Cardiac septum (tissue), 1 donor: ENCODE results near the gene VWF. TPM values are rescaled to one million over a fixed set of nuclear protein-coding genes. Genes with fewer than 3 reads are reported as not detected.

Experiments
- DNase-seq: peaks from one replicate; pipeline ENCODE4 v3.0.0-alpha.2; 2020; ENCODE audit warnings: low spot score
- intact Hi-C: fragments of 100-400 bp; cut with DNase I; formaldehyde crosslinking; loops from one replicate; pipeline ENCODE4 v1.14.0; 2022
- total RNA-seq: library from RNA; stranded (reverse); fragmentation: NEBNext Ultra II Directional; extraction: Animal tissue kit (Norgen Biotek cat#: 25700); gene quantifications from one replicate; pipeline ENCODE4 v1.2.1, GENCODE V29; 2021
- donor health status: DM: no; HTN: no; CAD: no.

VWF gene
- total RNA-seq, 1 donor from 2014 or later = 350 TPM

DNA sequence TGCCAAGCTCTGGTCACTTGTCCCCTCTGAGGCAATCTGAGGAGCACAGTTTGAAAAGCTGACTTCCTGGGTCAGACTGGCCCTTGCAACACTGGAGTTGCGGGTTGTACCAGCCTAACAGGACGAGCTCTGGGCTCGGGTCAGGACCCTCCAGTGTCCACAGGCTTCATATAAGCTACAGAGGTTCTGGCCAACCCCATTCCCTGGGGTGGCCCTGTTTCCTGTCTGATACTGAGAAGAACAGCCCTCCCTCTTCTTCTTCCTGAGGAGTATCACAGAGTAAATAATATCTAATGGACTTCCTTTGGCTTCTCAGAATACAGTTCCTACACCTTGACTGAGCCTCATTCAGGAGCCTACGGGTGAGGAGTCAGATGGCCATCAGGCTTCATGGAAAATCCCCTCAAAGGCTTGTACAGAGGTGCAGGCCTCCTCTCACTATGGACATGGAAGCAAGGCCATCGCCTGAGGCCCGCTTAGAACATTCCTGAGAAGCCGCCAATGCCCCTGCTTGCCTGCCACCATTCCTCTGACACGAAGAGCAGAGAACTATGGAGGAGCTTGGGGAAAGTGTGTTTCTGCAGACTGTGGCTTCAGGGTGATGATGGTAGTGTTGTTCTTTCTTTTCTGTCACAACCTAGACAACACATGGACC, 150.9 kb downstream of the VWF start:
- intact Hi-C loops = no loop called here
- no peak for DNase-seq

DNA sequence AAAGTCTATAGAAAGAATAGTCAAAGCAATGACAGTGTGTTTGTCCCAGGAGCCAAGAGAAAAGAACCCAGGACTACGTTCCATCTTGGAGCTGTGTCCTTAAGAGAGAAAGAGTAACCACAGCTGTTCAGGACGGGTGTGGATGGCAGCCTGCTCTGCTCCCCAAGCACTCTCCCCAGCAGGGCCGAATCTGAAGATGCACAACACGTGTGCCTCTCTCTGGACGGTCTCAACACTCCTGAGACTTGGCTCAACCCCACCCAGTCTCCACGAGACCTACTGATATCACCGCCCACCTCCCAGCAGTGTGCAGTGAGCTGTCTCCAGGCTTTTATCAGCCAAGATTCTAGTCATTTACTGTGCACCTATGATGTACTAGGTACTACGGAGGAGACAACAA, 152.1 kb downstream of the VWF start:
- intact Hi-C loops = no loop called here
- no peak for DNase-seq

DNA sequence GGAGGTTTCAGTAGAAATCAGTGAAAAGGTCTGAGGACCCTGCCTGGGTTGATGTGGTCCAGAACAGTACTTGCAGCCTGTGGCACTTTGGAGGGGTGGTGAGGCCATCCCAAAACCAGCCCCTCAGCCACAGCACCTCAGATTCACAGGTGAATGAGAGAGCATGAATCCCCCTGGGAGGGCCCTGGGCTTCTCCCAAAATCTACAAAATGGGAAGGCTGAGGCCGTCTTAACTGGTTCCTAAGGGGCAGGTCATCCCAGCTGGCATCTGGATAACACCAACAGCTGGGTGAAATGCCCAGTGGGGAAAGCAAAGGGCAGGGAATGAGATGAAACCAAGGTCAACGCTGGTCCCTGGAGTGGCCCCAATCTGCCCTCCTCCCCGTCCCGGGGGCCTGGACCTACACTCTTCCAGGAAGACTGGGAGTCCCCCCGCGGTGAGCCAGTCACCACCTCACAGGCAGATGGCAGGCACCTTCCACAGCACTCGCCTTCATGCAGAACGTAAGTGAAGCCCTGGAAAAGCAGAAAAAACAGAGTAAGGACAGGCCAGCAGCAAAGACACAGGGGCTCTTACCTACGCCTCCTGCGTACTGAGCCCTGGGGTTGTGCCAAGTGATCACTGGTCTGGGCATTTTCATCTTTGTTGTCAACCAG, 153.1 kb downstream of the VWF start:
- no peak for DNase-seq
- intact Hi-C loops = no loop called here

DNA sequence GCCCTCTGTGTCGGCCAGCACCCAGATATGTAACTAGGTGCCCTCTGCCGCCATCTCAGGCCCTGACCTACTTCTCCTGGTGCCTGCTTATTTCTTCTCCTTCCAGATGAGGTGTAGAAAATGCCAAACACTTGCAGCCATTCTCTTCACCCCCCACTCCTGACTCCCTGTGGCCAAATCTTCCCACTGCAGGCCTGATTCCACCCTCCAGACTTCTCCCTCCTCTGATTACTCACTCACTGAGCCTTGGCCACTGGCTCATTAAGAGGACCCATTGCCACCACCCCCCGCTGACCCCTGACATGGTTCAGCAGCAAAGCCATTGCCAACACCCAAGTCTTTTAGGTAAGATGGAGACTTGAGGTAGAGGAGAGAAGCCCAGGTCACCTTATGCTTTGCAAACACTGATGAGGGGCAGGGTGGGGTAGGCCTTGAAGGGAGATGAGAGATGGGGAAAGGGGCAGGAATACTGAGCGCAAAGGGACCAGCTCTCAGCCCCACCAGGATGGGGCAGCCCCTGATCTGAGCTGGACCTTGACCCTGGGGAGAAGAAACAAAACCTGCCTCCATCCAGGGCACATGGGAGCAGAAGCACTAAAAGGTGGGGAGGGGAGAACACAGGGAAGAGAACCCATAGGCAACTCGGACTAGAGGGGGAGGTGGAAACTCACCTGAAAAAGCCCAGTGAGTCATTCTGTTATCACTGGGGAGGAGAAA, 154.3 kb downstream of the VWF start:
- DNase-seq = no peak
- intact Hi-C loops = no loop called here

DNA sequence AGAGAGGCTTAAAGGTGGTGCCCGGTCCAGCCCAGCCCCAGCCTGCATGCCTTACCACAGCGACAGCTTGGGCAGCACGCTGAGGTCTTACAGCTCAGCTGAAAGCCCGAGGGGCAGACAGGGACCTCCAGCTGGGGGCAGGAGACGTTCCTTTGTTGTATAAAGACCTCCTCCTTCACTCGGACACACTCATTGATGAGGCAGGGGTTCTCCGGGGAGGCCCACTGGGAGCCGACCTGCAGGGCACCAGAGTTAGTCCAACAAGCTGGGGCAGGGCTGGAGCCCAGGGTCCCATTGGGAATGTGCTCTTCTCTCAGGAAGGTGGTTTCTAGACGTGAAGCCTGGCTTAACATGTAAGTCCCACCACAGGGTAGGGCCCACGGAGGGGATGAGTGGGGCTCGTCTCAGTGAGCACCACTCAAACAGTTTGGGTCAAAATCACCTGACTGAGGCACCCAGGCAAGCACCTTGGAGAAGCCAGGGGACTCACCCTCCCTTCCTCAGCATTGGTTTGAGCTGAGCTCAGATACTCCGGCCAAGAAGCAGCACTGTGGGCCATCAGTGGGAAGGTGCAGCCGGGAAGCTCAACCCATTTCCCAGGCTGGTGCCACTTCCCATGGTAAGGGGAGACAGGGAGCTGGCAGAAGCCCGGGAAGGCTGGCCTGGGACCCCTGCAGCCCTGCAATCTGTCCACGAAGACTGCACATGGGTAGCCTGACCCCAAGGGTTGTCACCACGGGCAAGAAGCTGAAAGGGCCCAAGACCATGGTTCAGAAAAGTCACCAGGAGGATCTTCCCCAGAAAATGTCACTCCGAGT, 155.1 kb downstream of the VWF start:
- intact Hi-C loops = no loop called here
- no peak for DNase-seq

DNA sequence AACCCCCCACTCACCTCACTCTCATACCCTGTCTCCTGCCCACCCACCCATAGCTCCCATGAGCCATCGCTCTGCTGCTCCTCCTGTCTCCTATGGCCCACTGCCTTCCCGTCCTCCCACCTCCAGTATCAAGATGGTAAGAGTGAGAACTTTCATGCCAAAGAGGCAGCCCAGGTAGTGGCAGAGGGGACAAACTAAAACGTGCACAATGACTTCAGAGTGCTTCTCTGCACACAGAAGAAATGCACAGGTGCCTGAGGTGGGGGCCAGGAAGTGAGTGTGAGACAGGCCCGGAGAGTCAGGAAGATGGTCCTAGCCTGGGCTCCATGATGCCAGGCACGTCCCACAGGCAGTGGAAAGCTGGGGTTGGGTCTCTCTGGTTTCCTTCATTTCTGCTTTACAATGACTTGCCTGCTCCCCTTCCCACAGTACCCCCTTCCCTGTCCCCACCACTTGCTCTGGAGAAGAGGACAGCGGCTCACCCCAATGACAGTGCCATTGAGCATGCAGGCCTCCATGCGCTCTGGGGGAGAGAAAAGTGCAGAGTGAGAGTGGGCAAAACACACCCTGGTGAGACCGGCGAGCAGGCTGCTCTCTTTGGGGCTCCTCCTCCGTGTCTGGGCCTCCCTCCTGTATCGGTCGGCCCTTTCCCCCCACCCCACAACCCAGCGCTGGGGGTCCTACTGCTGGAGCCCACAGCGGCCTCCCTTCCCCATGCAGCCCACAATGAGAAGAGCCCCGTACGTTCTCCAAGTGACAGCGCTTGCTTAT, 156.6 kb downstream of the VWF start:
- intact Hi-C loops = no loop called here
- no peak for DNase-seq

DNA sequence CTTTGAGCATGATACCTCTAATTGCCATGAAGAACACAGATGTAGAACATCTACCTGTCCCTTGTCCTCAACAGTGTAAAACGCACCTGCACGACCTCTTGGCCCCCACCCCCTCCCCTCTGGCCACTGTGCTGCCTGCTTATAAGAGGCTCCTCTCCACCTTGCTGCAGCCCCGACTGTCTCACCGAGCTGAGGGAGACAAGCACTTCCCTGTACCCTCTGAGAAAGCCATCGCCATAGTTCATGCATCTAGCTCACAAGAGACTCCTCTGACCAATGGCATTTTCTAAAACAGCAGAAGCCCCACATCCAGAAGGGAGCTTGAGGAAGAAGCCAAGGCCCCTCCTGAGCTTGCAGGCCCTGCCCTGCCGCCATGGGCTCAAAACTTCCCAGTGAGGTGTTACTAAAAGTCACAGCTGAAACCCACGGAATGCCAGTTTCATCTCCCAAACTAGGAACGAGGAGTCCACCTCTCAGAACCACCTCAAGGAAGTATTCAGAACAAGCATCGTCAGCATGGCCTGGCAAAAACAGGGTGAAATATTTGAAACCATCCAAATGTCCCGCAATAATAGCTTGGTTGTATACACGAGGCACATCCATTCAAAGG, 157.9 kb downstream of the VWF start:
- DNase-seq = no peak
- intact Hi-C loops = no loop called here

DNA sequence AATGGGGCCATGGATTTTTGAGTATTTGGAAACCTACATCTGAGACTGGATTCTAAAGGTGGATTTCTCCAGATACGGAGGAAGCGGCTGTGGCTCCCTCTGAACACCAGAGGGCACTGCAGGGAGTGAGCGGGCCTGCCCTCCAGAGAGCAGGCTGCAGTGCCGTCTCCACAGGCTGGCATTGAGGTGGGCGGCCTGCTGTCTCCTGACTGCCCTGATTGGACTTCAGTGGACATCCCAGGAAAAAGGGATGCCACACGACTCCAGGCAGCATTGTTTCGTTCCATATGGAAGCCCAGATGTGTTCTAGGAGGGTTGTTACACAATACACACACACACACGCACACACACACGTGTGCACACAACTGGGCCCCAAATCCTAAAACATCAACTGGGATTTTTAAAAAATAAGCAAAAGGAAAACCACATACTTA, 158.5 kb downstream of the VWF start:
- intact Hi-C loops = no loop called here
- no peak for DNase-seq

DNA sequence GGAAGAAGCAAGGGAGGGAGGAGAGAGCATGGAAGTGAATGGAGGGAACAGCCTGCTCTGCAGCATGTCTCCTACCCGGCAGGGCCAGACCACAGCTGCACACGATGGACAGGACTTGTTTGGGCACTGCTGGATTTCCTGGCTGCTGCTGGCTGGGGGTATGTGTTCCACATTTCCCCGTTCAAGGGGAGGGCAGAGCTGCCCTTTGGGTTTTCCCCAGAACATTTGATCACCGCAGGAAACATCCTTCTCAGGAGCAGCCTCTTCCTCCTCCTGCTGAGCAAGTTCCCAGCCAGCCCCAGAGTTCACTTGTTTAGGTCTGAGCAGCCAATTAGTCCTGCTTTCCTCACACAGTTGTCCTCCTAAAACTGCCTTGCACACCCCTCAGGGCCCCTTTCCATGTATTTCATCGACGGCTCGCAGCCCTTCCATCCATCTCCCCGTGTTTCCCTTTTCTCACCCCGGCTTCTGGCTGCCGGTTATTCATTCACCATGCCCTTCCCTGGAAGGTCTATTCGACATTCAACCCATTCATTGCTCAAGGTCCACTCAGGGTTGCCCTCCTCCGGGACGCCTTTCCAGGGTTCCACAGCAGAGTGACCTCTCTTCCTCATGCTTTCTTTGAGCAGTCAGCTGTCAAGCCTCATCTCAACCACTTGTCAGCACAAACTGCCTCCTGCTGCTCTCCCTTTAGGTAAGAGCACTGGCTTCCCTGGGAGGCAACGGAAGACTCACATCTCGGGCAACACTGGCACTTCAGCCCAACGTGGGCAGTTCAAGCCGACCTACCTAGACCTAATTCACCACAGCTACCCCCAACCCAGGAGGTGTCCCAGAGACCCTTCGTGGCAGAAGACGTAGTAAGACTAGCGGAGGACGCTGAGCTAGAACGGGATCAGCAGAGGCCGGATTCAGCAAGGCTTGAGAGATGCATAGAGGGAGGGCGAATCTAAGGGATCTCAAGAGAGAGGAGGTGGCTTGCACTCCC, 159.3 kb downstream of the VWF start:
- DNase-seq = no peak
- intact Hi-C loops = no loop called here

DNA sequence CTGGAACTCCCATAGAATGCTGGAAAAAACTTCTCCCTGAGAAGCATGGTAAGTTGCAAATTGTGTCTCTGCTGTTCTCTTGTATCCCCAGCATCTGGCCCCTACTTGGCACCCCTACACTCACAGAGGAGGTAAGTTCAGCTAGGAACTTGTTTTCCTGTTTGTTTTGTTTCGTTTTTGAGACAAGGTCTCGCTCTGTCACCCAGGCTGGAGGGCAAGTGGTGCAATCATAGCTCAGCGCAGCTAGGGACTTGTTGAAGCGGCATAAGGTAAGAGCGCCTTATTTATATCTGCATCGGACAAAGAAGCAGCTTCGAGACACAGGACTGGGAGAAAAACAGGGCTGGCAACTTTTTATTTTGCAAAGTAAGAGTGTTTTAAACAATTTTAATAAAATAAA, 161.0 kb downstream of the VWF start:
- no peak for DNase-seq
- intact Hi-C loops = no loop called here

DNA sequence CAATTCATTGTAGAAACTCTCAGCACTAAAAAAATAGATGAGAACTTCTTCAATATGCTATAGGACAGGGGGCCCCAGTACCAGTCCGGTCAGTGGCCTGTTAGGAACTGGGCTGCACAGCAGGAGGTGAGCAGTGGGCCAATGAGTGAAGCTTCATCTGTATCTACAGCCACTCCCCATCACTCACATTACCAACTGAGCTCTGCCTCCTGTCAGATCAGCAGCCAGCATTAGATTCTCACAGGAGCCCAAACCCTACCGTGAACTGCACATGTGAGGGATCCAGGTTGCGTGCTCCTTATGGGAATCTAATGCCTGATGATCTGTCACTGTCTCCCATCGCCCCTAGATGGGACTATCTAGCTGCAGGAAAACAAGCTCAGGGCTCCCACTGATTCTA, 163.7 kb downstream of the VWF start:
- intact Hi-C loops = no loop called here
- DNase-seq = no peak

DNA sequence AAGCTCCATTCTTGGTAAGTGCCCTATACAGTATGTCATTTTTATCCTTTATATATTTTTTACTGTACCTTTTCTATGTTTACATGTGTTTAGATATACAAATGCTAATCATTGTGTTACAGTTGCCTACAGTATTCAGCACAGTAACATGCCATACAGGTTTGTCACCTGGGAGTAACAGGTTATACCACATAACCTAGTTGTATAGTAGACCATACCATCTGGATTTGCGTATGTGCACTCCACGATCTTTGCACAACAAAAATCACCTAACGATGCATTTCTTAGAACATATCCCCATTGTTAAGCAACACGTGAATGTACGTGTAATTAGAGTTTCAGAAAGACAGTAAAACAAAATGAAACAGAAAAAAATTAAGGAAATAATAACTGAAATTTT, 167.5 kb downstream of the VWF start:
- intact Hi-C loops = no loop called here
- no peak for DNase-seq

DNA sequence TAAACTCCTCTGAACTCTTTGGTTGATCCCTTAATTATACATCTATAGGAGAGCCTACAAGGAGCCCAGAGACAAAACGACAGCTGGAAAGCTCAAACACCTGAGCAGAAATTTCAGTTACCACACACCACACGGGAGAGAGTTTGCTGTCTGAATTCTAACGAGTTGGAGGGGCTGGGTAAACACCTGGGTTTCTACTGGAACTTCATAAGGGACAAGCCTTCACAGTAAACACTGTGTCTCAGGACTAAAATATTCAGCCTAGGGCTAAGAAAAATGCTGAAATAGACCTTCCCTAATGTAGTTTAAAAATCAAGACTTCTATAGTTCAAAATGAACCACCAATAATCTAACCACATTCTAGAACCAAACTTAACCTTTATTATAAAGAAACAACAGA, 169.8 kb downstream of the VWF start:
- intact Hi-C loops = no loop called here
- DNase-seq = no peak

DNA sequence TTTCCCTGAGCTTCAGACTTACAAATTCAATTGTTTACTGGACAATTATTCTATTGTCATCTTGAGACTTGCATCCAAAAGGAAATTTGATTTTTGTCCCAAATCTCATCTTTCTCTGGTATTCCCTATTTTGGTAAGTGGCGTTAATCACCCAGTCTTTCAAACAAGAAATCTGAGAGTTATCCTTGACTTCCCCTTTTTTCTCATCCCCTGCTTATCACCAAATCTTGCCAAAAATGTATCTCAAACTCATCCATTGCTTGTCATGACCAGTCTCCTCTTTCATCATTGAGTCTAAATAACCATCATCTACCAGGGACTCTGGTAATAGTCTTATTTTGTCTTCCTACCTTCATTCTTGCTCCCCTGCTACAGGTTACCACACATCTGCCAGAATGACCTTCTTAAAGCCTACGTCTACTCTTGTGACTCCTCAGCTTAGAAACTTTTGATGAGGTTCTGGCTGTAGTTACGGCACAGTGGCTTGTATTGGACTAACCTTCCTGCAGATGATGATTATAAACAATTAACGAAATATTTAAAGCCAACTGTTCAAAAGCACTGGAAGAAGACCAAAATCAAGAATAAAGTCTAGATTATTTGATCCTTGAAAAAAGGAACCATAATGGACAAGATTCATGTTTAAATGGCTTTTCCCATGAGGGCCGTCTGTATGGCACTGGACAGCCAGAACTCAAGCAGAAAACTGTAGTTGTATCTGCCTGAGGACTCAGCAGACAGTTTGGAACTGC, 170.5 kb downstream of the VWF start:
- no peak for DNase-seq
- intact Hi-C loops = no loop called here

DNA sequence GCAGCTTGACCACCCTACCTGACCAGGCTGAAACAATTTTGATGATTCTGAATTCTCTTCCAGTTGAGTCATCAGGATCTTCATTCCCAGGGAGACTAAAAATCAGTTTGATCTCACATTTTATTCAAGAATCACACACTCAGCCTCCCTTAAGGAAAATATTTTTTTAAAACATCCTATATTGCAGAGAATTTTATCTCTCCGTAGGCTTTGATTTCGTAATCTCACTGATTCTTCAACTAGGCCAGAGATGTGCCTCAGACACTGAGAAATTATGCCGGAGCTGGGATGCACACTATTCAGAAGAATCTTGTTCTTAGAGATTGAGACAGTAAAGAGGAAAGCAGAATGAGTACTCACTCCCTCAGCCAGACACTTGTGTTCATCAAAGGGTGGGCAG, 172.4 kb downstream of the VWF start:
- no peak for DNase-seq

DNA sequence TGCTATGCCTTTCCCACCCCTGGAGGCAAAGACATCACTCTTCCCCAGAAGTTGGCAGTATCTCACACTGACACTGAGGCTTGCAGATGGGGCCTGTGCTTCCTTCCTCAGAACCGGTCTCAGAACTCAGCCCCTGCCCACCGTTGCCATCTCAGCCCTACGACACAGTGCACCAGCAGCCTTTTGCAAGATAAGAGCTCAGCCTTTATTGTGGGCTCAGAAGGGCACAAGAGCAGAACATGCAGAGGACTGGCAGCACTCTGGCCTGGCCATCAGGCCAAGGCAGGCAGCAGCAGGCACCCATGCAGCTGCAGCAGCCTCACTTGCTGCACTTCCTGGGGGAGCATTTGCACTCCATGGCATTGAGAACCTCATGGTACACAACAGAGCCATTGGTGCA, 175.8 kb downstream of the VWF start:
- DNase-seq = no peak
- intact Hi-C loops = no loop called here

More for the DNA sequence above, 172.4 kb downstream of the VWF start:
- intact Hi-C loops = no loop called here

DNA sequence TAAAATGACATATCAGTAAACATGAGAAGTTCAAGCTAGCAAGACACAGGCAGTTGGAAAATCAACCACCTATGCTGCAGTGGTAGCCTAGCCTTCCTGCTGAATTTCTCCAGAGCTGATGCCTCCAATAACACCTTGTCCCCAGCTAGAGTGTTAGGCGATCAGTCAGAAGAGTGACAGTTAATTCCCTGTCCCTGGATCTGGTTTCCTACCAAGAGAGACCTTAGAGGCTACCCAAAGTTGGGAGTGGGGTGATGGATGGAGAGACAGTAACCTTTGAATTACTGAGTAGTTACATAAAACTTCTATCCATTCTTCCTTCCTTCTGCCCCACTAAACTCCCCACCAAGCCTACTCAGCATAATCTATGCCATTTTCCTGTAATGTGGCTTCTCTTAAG, 177.5 kb downstream of the VWF start:
- intact Hi-C loops = no loop called here
- no peak for DNase-seq
